Ramos (cell line): ENCODE data around the gene RAPGEF2.
"Not testable (repeated sequence)": the region's sequence is repeated elsewhere in the genome, so short reads cannot be mapped to it uniquely, and the experiment has no call there.

Experiments used
- in situ Hi-C: fragments of 300-500 bp; cut with MboI; formaldehyde crosslinking; loops from one replicate; pipeline ENCODE4 v1.14.3; 2022; ENCODE audit warnings: low sequenced_read_pairs; ENCODE audit not compliant: unreplicated experiment

The RAPGEF2 gene

DNA sequence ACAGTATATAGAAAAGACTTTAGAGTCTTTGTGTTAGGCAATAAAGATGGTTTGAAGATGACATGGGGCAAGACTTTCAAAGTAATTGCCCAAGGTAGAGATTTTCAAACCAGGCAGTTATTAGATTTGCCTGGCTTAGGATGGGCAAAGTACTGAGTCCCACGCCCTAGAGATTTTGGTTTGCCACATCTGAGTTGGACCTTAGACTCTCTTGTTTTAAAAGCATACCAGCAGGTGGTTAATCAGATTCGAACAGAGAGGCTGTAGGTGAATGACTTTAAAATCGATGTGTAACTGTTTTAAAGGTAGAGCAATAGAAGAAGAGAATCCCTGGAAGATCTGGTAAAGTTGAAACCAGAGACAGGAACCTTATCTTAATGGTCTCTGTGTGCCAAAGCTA is 121.5 kb downstream of the RAPGEF2 start:
- in situ Hi-C loops = loop anchor here (25.0 kb wide), 1 partner anchor 962 kb away; no protein-coding TSS in a partner anchor

DNA sequence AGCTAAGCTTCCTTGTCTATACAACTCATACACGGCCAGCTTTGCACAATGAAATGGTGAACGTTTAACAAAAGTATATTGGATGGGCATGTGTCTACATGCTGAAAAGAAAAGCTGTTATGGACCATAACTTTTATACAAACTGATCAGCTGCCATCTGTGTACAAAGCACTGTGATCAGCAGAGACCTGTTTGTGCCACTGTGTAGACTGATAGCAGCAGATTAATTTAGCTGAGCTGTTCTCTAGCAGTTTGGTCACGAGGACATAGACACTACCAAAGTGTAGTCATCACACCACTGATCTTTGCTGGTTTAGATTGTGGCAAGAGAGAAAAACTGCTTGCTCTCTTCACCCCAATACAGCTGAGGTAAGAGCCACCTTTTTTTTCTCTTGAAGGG is 124.5 kb downstream of the RAPGEF2 start:
- in situ Hi-C loops = no loop called here

DNA sequence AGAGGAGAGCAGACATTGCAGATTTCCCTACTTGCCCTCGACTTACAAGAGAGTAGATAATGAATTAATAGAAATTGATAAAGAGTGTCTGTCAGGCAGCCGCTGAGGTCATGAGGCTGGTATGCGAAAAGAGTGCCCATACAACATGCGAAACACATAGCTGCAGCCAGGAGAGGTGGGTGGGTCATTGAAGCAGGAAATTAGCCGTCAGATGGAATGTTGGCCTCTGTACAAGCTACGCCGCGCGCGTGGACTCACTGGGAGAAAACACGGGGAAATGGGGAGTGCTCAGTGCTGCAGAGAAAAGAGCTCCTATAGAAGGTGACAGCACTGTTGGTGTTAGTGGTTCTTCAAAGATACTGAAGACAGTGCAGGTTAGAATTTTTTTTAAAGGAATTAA is 125.1 kb downstream of the RAPGEF2 start:
- in situ Hi-C loops = no loop called here

DNA sequence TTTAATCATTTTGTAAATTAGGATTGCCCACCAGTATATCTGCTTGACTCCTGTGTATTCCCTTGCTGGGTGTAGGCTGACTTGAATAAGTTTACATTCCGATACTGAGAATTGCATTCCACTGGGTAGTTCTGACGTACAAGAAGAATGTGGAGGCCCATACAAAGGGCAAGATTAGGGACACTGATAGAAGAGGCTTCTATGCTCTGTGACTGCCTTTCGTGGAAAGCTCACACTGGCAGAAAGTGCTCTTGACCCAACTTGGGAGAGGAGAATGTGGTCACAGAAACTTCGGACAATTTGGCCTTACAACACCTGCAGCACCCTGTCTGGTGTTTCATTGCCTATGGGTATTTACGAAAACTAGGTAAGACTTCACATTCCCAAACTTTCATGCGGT is 126.3 kb downstream of the RAPGEF2 start:
- in situ Hi-C loops = no loop called here

DNA sequence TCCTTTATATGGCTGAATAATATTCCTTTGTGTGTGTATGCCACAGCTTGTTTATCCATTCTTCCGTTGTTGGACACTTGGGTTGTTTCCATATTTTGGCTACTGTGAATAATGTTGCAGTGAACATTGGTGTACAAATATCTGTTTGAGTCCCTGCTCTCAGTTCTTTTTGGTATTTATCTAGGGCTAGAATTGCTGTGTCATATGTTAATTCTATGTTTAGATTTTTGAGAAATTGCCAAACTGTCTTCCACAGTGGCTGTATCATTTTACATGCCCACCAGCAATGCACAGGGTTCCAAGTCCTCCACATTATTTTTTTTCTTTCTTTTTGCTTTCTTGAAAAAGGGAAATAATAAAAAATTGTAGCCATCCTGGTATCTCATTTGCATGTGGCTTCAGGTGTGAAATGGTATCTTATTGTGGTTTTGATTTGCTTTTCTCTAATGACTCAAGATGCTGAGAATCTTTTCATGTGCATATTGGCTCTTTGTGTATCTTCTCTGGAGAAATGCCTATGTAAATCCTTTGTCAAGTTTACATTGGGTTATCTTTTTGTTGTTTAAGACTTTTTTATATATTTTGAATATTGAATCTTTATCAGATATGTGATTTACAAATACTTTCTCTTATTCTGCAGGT is 129.7 kb downstream of the RAPGEF2 start:
- in situ Hi-C loops = no loop called here

DNA sequence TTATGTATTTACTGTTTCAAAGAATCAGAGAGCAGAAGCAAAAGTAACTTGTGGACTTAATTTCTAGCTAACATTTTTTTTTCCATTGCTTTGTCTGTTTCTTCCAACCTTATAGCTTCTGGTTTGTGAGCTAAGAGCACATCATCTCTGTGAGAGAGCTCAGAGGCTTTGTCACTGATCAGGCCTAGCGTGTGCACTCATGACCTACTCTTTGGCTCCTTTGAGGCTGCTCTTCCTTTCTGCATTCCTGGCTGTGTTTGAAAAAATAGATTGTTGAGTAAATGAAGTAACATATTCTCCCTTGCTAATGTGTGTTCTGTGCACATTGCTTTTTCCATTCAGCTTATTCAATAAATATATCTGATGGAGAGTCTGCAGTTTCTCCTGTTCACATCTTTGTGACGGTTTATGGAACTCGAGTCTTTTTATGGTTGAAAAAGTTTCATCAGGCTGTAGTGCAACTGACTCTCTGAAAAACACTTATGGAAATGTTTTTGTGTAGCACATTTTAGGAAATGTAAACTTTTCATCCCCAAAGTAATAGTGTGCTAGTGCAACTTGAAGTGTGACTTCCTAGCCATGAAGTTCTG is 133.0 kb downstream of the RAPGEF2 start:
- in situ Hi-C loops = no loop called here

DNA sequence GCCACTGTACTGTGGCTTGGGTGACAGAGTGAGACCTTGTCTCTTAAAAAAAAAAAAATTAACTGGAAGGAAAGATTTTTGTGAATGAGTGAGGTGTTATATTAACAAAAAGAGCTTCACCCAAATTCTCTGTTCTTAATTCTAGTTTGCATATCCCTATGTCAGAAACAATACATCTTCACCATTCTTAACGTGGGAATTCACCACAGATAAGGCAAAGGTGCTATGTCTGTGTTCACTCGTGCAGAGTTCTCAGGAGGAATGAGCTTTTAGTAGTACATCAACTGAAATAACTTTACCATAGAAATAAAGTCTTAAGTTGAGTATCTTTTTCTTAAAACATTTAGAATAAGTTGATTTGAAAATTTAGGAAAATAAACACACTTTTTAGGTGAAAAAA is 135.1 kb downstream of the RAPGEF2 start:
- in situ Hi-C loops = no loop called here

DNA sequence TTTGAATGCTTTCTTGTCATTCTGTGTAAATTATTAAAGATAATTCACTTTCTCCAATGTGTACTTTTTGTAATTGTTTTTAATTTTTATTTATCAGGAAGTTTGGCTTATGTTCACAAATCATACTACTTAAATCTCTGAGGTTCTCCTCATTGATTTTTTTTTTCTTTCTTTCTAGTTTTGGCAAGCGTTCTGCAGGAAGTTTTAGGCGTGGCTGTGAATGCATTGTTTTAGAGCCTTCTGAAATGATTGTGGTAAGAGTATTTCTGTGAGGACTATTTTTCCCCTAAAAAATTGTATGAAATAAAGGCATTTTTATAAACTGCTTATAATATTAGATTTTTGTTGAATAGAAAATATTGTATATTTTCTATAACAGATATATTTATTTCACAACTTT is 135.8 kb downstream of the RAPGEF2 start:
- in situ Hi-C loops = no loop called here

DNA sequence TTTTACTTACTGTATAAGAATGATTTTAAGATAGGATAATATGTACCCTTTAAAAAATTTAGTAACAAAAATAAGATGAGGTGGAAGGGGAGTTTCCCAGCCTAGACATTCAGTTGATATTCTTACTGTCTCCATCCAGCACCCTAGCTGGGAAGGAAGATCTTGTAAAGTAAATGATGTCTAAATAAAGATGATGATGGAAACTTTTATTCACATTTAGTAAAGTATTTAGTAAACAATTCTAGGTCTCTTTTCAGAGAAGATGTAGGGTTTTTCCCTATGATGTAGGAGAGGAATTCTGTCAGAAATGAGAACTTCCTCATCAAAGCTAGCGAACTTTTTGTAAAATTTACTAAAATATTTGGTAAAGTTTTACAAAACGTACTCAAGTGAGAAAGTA is 136.8 kb downstream of the RAPGEF2 start:
- in situ Hi-C loops = no loop called here

DNA sequence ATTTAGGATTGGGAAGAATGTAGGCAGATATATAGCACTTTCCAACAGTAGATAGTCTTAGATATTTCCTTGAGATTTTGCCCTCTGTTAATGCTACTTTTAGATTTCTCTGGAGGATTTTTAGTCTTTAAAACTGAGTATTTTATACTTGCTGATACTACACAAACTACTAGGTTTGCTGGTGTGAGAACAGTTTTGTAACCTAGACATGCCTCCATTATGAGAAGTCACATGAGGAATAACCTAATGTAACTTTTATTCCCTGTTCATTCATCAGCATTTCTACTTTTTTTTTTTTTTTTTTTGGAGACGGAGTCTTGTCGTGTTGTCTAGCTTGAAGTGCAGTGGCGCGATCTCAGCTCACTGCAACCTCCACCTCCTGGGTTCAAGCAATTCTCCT is 137.2 kb downstream of the RAPGEF2 start:
- in situ Hi-C loops = no loop called here

DNA sequence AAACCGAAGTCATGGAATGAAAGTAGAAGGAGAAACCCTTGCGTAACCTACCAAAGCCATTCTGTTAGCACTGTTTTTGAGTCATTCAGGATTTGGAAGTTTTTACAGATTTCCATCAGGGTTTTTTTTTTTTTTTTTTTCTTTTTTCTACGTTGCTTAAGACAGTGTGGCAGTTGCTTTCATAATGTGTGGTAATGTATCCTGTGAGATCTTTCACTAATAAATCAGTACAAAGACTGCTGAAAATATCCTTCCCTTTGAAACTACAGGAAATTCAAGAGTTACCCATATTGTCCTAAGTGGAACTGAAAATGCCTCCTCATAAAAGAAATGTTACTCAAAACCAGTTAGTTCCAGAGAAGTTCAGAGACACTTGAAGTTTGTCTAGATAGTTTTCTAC is 137.8 kb downstream of the RAPGEF2 start:
- in situ Hi-C loops = no loop called here

DNA sequence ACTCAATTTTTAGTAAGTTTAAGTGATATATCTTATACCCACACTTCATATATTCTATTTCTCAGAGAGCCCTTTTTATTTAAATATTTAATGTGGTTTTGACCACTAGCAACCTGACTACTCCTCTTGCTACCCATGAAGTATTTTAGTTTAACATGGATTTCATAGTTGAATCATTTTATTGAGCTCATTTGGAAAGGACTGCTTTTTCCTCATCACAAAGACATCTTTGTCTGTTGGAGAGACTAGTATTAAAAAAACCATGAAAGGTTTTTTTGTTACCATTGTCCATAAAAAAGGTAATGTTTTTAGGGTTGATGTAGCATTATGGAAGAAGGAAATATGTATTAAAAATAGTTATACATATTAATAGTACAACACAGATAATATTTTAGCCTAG is 139.5 kb downstream of the RAPGEF2 start:
- in situ Hi-C loops = no loop called here

DNA sequence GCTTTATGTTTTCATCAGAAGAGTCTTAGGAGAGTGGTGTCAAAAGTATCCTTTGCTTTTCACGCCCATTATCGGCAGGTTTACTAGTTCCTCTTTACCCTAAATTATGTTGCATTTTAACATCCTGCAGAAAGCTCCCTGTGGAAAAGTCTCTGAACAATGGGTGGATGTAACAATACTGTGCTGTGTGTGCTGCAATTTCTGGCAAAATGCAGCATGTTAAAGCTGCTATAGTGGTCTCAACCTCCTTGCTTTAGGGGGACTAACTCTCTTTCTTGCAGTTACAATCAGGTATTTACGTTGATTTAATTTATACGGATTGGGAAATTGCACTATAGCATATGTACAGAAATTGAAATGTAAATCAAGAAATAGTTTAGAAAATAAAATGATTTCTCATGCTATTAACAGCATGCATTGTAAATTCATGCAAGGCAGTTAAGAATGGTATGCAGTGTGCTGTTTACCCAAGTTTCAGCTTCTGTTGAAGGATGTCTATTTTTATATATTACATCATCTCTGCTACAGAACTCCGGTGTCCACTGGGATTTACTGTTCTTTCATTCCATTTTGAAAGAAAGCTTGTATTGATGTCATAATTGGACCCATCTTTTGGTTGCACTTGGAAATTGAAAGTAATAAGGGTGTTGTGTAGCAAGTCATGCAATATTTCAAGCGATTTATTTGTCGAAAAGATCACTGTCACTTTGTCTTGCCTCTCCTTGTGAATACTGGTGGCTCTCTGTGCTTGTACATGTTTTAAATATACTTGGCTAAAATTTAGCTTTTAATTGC is 145.7 kb downstream of the RAPGEF2 start:
- in situ Hi-C loops = no loop called here

DNA sequence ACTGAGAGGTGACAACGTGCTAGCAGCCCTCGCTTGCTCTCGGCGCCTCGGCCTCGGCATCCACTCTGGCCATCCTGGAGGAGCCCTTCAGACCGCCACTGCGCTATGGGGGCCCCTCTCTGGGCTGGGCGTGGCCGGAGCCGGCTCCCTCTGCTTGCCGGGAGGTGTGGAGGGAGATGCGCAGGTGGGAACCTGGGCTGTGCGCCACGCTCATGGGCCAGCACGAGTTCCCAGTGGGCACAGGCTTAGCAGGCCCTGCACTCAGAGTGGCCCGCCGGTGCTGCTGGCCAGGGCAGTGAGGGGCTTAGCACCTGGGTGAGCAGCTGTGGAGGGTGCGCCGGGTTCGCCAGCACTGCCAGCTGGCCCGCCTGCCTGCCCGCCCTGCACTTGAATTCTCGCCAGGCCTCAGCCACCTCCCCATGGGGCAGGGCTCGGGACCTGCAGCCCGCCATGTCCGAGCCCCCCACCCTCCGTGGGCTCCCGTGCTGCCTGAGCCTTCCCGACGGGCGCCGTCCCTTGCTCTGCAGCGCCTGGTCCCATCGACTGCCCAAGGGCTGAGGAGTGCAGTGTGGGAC is 148.0 kb downstream of the RAPGEF2 start:
- in situ Hi-C loops = no loop called here

DNA sequence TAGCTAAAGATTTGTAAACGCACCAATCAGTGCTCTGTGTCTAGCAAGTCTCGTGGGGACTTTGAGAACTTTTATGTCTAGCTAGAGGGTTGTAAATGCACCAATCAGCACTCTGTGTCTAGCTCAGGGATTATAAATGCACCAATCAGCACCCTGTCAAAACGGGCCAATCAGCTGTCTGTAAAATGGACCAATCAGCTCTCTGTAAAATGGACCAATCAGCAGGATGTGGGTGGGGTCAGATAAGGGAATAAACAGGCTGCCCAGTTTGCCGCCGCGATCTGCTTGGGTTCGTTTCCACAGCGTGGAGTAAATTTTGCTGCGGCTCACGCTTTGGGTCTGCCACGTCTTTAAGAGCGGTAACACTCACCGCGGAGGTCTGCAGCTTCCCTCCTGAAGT is 148.7 kb downstream of the RAPGEF2 start:
- in situ Hi-C loops = not testable (repeated sequence)

DNA sequence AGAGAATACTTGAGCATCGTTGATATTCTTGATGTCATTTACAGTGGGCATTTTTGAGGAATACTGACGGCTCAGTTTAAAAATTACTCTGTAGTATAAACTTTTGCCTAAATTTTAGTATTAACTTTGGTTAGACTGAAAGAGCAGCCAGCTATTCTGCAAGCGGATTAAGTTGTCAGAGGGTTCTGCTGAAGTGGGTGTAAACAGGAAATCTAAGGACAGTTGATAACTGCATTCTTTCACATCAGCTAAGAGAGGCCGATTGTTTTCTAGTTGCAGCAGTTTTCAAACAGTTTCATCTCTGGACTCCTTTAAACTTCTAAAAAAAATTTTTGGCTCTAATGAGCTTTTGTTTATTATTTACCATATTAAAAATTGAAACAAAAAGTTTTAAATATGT is 149.6 kb downstream of the RAPGEF2 start:
- in situ Hi-C loops = no loop called here

DNA sequence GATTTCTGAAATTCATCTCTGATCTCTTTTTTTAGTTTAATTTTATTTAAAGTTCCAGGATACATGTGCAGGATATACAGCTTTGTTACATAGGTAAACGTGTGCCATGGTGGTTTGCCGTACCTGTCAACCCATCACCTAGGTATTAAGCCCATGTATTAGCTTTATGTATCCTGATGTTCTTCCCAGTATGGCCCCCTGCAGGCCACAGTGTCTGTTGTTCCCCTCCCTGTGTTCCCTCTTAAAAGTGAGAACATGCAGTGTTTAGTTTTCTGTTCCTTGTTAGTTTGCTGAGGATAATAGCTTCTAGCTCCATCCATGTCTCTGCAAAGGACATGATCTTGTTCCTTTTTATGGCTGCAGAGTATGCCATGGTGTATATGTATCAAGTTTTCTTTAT is 153.2 kb downstream of the RAPGEF2 start:
- in situ Hi-C loops = no loop called here

DNA sequence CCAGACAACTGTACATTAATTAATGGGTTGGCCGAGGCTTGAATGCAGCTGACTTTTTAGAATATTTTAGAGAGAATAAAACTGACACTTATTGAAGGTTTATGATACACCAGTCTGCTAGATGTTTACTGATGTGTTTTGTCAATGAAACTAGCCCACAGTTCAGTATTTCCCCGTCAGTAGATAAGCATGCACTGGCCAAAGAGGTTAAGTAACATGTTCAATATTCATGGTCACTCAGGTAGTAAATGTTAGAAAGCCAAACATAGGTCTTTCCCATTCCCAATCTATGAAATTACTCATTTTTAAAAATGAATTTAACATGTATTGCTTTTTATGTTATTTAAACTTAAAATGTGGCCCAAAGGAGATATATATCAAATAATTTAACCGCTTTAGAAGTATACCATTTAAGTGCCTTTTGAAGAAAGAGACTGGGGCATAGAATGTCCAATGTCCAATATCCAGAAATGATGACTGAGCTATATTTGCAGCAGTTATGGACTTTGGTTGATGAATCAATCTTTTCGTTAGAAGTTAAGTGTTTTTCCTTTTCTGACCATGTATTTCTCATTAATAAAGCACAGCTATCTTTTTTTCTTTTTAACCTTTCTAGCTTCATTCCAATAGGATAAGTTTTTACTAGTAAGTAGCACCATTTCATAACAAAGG is 156.1 kb downstream of the RAPGEF2 start:
- in situ Hi-C loops = no loop called here

DNA sequence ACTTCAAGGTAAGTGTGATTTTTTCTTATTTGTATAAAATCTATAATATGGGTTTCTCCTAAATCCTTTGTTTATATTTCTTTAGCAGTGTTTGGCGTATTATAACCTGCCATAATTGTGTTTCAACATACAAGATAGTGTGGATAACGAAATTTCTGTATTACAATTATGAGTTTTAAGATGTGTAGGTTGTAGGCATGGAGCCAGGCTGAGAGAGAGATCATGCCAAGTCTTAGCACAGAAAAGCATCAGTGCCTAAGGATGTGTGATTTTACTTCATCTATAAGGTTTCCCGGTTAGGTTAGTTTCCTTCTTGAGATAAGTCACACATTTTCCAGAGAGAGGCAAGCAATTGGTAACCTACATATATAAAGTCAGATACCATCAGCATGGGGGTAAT is 161.2 kb downstream of the RAPGEF2 start:
- in situ Hi-C loops = no loop called here

DNA sequence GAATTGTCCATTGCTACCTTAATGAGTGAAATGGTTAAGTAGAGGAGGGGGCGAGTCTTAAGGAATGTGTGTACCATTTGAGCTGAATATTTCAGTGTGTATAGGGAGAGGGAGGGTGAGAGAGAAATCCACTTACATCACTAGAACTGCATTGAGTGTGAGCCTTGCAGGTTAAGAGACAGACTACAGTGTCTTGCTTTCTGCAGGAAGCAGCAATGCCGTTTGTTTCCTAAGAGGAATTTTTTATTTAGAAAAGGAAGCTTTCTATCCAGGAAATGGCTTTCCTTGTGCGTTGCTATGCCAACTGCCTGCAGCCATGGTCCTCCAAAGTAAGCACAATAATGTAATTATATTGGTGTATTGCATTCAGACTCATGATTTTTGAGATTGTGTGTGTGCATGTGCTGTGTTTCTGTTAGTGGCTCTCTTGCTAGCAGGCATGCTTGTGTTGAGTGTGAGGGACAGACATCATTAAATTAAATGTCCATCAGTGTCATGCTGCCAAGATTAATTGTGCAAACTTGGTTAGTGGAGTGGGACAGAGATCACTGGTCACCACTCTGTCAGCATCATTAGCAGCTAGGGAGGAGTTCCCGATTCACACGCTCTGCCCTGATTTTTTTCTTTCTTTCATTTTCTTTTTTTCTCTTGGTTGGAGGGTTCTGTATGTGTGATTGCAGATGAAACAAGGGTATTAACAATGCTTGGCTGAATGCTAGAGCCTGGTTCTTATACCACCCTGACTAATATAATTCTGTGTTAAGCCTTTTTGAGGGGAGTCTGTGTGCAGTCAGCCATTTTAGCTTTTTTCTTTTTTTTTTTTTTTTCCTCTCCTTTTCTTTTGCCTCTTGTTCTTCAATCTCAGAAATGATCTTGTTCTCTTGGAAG is 164.3 kb downstream of the RAPGEF2 start:
- in situ Hi-C loops = no loop called here
